HEK293 (cell line): ENCODE data around the gene DUSP18.

Experiments used
- CTCF ChIA-PET: fragments of 350-600 bp; formaldehyde crosslinking; extraction: SDS; loops from one replicate; lab custom pipeline; 2021; ENCODE audit warnings: antibody characterized with exemption; lab: Yijun Ruan, JAX
- POLR2A ChIA-PET: fragments of 300-600 bp; formaldehyde crosslinking; extraction: SDS; loops from one replicate; lab custom pipeline; 2020; ENCODE audit warnings: antibody characterized with exemption, inconsistent platforms; lab: Yijun Ruan, JAX
- H3K27ac ChIP-seq: fragments of 200-500 bp; sonication (Bioruptor generic); 2 replicates; pipeline ENCODE4 v1.5.1; 2014; ENCODE audit warnings: low read depth, low read length, control low read depth, inconsistent platforms; ENCODE audit errors: extremely low read depth
- H3K36me3 ChIP-seq, 2 experiments: fragments of 200-500 bp in 1 of 2; sonication (Bioruptor generic) in 1 of 2; 1 replicate in 1 of 2; 2 replicates in 1 of 2; pipeline ENCODE4 v1.5.1; 2014 to 2017; ENCODE audit warnings: inconsistent platforms in 2 of 2, low read length in 2 of 2; ENCODE audit not compliant: control insufficient read depth in 2 of 2, insufficient read depth in 1 of 2
- H3K4me1 ChIP-seq: fragments of 200-500 bp; sonication (Bioruptor generic); 2 replicates; pipeline ENCODE4 v1.5.1; 2014; ENCODE audit warnings: mild to moderate bottlenecking, low read length, inconsistent platforms; ENCODE audit not compliant: control insufficient read depth, insufficient read depth
- H3K4me3 ChIP-seq: 2 replicates; pipeline ENCODE4 v1.5.1; 2011; ENCODE audit warnings: low read depth, mild to moderate bottlenecking, control low read depth, low read length, moderate library complexity
- H3K9me3 ChIP-seq: fragments of 200-500 bp; sonication (Bioruptor generic); 2 replicates; pipeline ENCODE4 v1.5.1; 2014; ENCODE audit warnings: low read depth, low read length, inconsistent platforms; ENCODE audit not compliant: control insufficient read depth, insufficient read depth
- GLI2 ChIP-seq: fragments of 450-650 bp; formaldehyde crosslinking; IDR thresholded peaks from 2 replicates; pipeline ENCODE4; 2017; ENCODE audit warnings: missing biosample characterization, missing genetic modification characterization, low read depth, borderline replicate concordance
- PRDM10 ChIP-seq: fragments of 450-650 bp; formaldehyde crosslinking; IDR thresholded peaks from 2 replicates; pipeline ENCODE4 v1.5.1; 2016; ENCODE audit warnings: missing biosample characterization, missing genetic modification characterization
- TCF7L2 ChIP-seq: IDR thresholded peaks from 2 replicates; pipeline ENCODE4 v1.6.1; 2011; ENCODE audit warnings: low read depth, mild to moderate bottlenecking, inconsistent platforms, low read length, moderate library complexity, borderline replicate concordance
- ZBTB10 ChIP-seq: fragments of 450-650 bp; formaldehyde crosslinking; IDR thresholded peaks from 2 replicates; pipeline ENCODE4 v1.5.1; 2016; ENCODE audit warnings: missing biosample characterization, missing genetic modification characterization
- ZBTB17 ChIP-seq: fragments of 450-650 bp; formaldehyde crosslinking; IDR thresholded peaks from 2 replicates; pipeline ENCODE4 v1.5.1; 2016; ENCODE audit warnings: missing biosample characterization, missing genetic modification characterization
- ZBTB21 ChIP-seq: fragments of 450-650 bp; formaldehyde crosslinking; IDR thresholded peaks from 2 replicates; pipeline ENCODE4 v1.5.1; 2017; ENCODE audit warnings: missing biosample characterization, missing genetic modification characterization
- ZEB2 ChIP-seq: fragments of 450-650 bp; formaldehyde crosslinking; IDR thresholded peaks from 2 replicates; pipeline ENCODE4 v1.5.1; 2016; ENCODE audit warnings: missing biosample characterization, missing genetic modification characterization
- ZFHX2 ChIP-seq: fragments of 450-650 bp; formaldehyde crosslinking; conservative IDR thresholded peaks from 2 replicates; pipeline ENCODE4 v1.5.1; 2016; ENCODE audit warnings: missing biosample characterization, missing genetic modification characterization
- ZIC2 ChIP-seq: fragments of 450-650 bp; formaldehyde crosslinking; IDR thresholded peaks from 2 replicates; pipeline ENCODE4 v1.5.1; 2016; ENCODE audit warnings: missing biosample characterization, missing genetic modification characterization
- ZNF10 ChIP-seq: fragments of 450-650 bp; formaldehyde crosslinking; IDR thresholded peaks from 2 replicates; pipeline ENCODE4 v1.5.1; 2017; ENCODE audit warnings: missing biosample characterization, missing genetic modification characterization
- ZNF335 ChIP-seq: fragments of 450-650 bp; formaldehyde crosslinking; conservative IDR thresholded peaks from 2 replicates; pipeline ENCODE4 v1.5.1; 2016; ENCODE audit warnings: missing biosample characterization, missing genetic modification characterization
- ZNF416 ChIP-seq: fragments of 450-650 bp; formaldehyde crosslinking; IDR thresholded peaks from 2 replicates; pipeline ENCODE4 v1.5.1; 2016; ENCODE audit warnings: missing biosample characterization, missing genetic modification characterization
- ZNF529 ChIP-seq: fragments of 450-650 bp; formaldehyde crosslinking; IDR thresholded peaks from 2 replicates; pipeline ENCODE4 v1.5.1; 2017; ENCODE audit warnings: missing genetic modification characterization, missing biosample characterization; ENCODE audit not compliant: insufficient replicate concordance
- ZNF571 ChIP-seq: fragments of 450-650 bp; formaldehyde crosslinking; IDR thresholded peaks from 2 replicates; pipeline ENCODE4 v1.5.0; 2017; ENCODE audit warnings: missing biosample characterization, missing genetic modification characterization
- ZNF600 ChIP-seq: fragments of 450-650 bp; formaldehyde crosslinking; IDR thresholded peaks from 2 replicates; pipeline ENCODE4 v1.5.1; 2016; ENCODE audit warnings: missing biosample characterization, missing genetic modification characterization
- ZNF677 ChIP-seq: fragments of 450-650 bp; IDR thresholded peaks from 2 replicates; pipeline ENCODE4 v1.5.0; 2018; ENCODE audit warnings: missing biosample characterization, mild to moderate bottlenecking, missing genetic modification characterization, moderate library complexity

DUSP18 gene

GRCh38 chr22:30668386-30668710 lies 673 bp upstream of the DUSP18 start:
- Histone ChIP-seq H3K36me3 (peaks cover 0 to 5% of the 10 kb centered on the region in 2 experiments; a peak in 1 of 3 replicates), H3K4me1 (no peaks in the 10 kb centered on the region), H3K4me3 (peak overlapping the region; percentile 84), H3K9me3 (no peaks in the 10 kb centered on the region), H3K27ac (peak overlapping the region; percentile 46; the same call in 1 of the 2 replicates)
- TF ChIP-seq ZNF529 (tag by site-specific recombination) (no peak), TCF7L2 (no peak), GLI2 (tag by site-specific recombination) (no peak), ZNF571 (no peak), ZEB2 (tag by site-specific recombination) (no peak), ZNF600 (tag by site-specific recombination) (0 out of 2 replicates have a peak, but pooled peaks have one; percentile 26), ZNF335 (peak; percentile 57), PRDM10 (tag by site-specific recombination) (peak; percentile 46), ZNF416 (tag by site-specific recombination) (no peak), ZBTB21 (tag by site-specific recombination) (no peak), ZBTB17 (tag by site-specific recombination) (peak; percentile 72; the same call in 1 of the 2 replicates), ZBTB10 (tag by site-specific recombination) (0 out of 2 replicates have a peak, but pooled peaks have one; percentile 0)
- ChIA-PET POLR2A (interaction anchor here (0.5 to 0.6 kb wide), 2 partner anchors 61 to 135 kb away, joined by 3 read pairs; partner anchors contain the start of gene TCN2), CTCF (interaction anchor here (0.6 to 1.2 kb wide), 5 partner anchors 34 to 439 kb away, joined by 3 to 8 read pairs (median 3); partner anchors contain the start of gene SELENOM)

- Histone ChIP-seq H3K9me3 (no peaks in the 10 kb centered on the region), H3K36me3 (peaks cover 6 to 15% of the 10 kb centered on the region in 2 experiments; a peak in 2 of 3 replicates), H3K4me3 (peak overlapping the region; percentile 84), H3K4me1 (no peaks in the 10 kb centered on the region), H3K27ac (peak overlapping the region; percentile 46; the same call in 1 of the 2 replicates)
- POLR2A ChIA-PET, result interaction anchor here (0.7 to 1.2 kb wide), 2 partner anchors 31 to 1366 kb away, joined by 4 to 7 read pairs; partner anchors contain the start of gene SLC35E4
- CTCF ChIA-PET, result interaction anchor here (0.9 to 1.3 kb wide), 3 partner anchors 12 to 86 kb away, joined by 3 to 7 read pairs (median 3); no protein-coding TSS in a partner anchor
- no peak for TF ChIP-seq TCF7L2
- TF ChIP-seq ZFHX2 (tag by site-specific recombination), result 0 out of 2 replicates have a peak, but pooled peaks have one; percentile 8
- TF ChIP-seq ZNF677 (tag by site-specific recombination), result no peak
- TF ChIP-seq ZIC2 (tag by site-specific recombination), result 0 out of 2 replicates have a peak, but pooled peaks have one; percentile 5
- peak; percentile 48; the same call in 1 of the 2 replicates for TF ChIP-seq ZNF10 (tag by site-specific recombination)
Measured at GRCh38 chr22:30667107-30667493, 575 bp downstream of the DUSP18 start.
